Endodermal cell (in vitro differentiated cells): ENCODE measurements around the gene PCNX4. TPM values are rescaled to one million over a fixed set of nuclear protein-coding genes. Genes with fewer than 3 reads are reported as not detected.

Experiments used
- DNase-seq: peaks from one replicate; pipeline ENCODE4 v3.0.0-alpha.2; 2017
- H3K27ac ChIP-seq: 2 replicates; pipeline ENCODE4 v1.5.1; 2013; ENCODE audit warnings: mild to moderate bottlenecking, low read depth, low read length, moderate library complexity
- H3K27me3 ChIP-seq: 2 replicates; pipeline ENCODE4 v1.6.1; 2013; ENCODE audit warnings: mild to moderate bottlenecking, low read length, moderate library complexity; ENCODE audit not compliant: insufficient read depth, control insufficient read depth, poor library complexity, severe bottlenecking
- H3K36me3 ChIP-seq: 2 replicates; pipeline ENCODE4 v1.7.0; 2013; ENCODE audit warnings: mild to moderate bottlenecking, low read length, moderate library complexity; ENCODE audit not compliant: control insufficient read depth, insufficient read depth
- H3K4me1 ChIP-seq: one replicate; pipeline ENCODE4 v1.7.0; 2013; ENCODE audit warnings: low read length; ENCODE audit not compliant: control insufficient read depth, insufficient read depth
- H3K4me3 ChIP-seq: 2 replicates; pipeline ENCODE4 v1.5.1; 2013; ENCODE audit warnings: mild to moderate bottlenecking, low read length, moderate library complexity
- H3K9ac ChIP-seq: 2 replicates; pipeline ENCODE4 v1.6.1; 2013; ENCODE audit warnings: mild to moderate bottlenecking, low read length, moderate library complexity; ENCODE audit not compliant: poor library complexity, severe bottlenecking; ENCODE audit errors: extremely low read depth
- H3K9me3 ChIP-seq: 2 replicates; pipeline ENCODE4 v1.6.1; 2013; ENCODE audit warnings: mild to moderate bottlenecking, low read length, moderate library complexity; ENCODE audit not compliant: control insufficient read depth
- H3K27ac Mint-ChIP-seq: 2 replicates; pipeline ENCODE4 v1.8.0; 2020; ENCODE audit warnings: mixed read lengths
- H3K27me3 Mint-ChIP-seq: 2 replicates; pipeline ENCODE4 v1.8.0; 2021; ENCODE audit warnings: mild to moderate bottlenecking, mixed read lengths; ENCODE audit not compliant: insufficient read depth
- H3K36me3 Mint-ChIP-seq: 2 replicates; pipeline ENCODE4 v1.8.0; 2020; ENCODE audit warnings: low read depth, mixed read lengths
- H3K4me1 Mint-ChIP-seq: 2 replicates; pipeline ENCODE4 v1.8.0; 2020; ENCODE audit warnings: mixed read lengths
- H3K4me3 Mint-ChIP-seq: 2 replicates; pipeline ENCODE4 v1.8.0; 2020; ENCODE audit warnings: mild to moderate bottlenecking, moderate library complexity, mixed read lengths
- H3K9me3 Mint-ChIP-seq: 2 replicates; pipeline ENCODE4 v1.8.0; 2020; ENCODE audit warnings: mild to moderate bottlenecking, mixed read lengths
- WGBS, 2 experiments: methylation state at CpG; one replicate each; pipeline versions ENCODE4 v1.1.5 to v1.1.7; 2013; ENCODE audit warnings: missing lambda C conversion rate in 2 of 2, mixed read lengths in 1 of 2; ENCODE audit not compliant: insufficient coverage in 1 of 2, insufficient read length in 1 of 2; 5-methylcytosine and 5-hydroxymethylcytosine counted together
- total RNA-seq, 2 donors: library from RNA; stranded (reverse); fragmentation: NEBNext Ultra II Directional in 1 of 2; extraction: Animal tissue kit (Norgen Biotek cat#: 25700) in 1 of 2; gene quantifications; 2 replicates in 1 of 2; 3 replicates in 1 of 2; pipeline ENCODE4 v1.2.1, GENCODE V29; 2021
- TF ChIP-seq, protein P1 (sequence below): fragments of 200-600 bp; sonication (generic); conservative IDR thresholded peaks from 2 replicates; pipeline ENCODE4 v1.5.0; 2021; ENCODE audit warnings: antibody characterized with exemption, mild to moderate bottlenecking

Gene PCNX4
- total RNA-seq, 2 donors from 2014 or later: 61.1 to 74.3 TPM

DNA sequence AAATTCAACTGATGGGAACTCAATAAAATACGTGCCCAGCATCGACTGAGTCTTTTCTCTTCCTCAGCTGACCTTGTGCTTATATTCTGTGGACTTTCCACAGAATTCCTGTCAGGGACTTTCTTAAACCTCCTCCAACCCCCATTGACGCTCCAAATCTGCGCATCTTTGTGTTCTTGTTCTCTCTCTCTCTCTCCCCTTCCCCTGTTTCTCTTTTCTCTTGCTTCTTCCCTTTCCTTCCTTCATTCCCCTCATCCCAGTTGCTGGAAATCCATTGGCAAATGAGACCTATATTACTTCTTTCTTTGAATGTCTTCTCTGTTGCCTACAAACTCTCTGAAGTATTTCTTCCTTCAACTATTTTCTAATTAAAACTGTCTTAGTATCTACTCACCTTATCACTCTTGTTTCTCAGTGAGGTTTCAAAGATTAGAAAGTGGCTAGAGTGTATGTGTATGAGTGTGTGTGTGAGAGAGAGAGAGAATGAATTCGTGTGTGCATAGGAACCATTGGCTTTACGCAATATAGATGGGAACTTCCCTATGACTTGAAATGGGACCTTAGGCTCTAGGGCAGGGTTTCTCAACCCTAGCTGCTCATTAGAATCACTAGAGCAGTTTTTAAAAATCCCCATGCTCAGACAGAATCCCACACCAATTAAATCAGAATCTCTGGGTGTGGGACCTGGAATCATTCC is 115.3 kb downstream of the PCNX4 start:
- Histone ChIP-seq H3K4me3 (no peak overlapping the region), H3K36me3 (no peaks in the 10 kb centered on the region), H3K4me1 (no peaks in the 10 kb centered on the region), H3K27ac (no peak overlapping the region), H3K9ac (no peak overlapping the region), H3K9me3 (no peaks in the 10 kb centered on the region), H3K27me3 (no peaks in the 10 kb centered on the region)
- peaks cover 3% of the 10 kb centered on the region for H3K27me3 Mint-ChIP-seq
- peaks cover 16% of the 10 kb centered on the region for H3K4me1 Mint-ChIP-seq
- no peak overlapping the region for H3K27ac Mint-ChIP-seq
- H3K9me3 Mint-ChIP-seq: no peaks in the 10 kb centered on the region
- H3K36me3 Mint-ChIP-seq: no peaks in the 10 kb centered on the region
- H3K4me3 Mint-ChIP-seq: no peak overlapping the region
- DNase-seq: no peak
- WGBS, 2 experiments: 93 to 95% methylated on average over 5 to 6 of the region's 6 CpGs
- TF ChIP-seq, protein P1, sequence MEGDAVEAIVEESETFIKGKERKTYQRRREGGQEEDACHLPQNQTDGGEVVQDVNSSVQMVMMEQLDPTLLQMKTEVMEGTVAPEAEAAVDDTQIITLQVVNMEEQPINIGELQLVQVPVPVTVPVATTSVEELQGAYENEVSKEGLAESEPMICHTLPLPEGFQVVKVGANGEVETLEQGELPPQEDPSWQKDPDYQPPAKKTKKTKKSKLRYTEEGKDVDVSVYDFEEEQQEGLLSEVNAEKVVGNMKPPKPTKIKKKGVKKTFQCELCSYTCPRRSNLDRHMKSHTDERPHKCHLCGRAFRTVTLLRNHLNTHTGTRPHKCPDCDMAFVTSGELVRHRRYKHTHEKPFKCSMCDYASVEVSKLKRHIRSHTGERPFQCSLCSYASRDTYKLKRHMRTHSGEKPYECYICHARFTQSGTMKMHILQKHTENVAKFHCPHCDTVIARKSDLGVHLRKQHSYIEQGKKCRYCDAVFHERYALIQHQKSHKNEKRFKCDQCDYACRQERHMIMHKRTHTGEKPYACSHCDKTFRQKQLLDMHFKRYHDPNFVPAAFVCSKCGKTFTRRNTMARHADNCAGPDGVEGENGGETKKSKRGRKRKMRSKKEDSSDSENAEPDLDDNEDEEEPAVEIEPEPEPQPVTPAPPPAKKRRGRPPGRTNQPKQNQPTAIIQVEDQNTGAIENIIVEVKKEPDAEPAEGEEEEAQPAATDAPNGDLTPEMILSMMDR: no peak

DNA sequence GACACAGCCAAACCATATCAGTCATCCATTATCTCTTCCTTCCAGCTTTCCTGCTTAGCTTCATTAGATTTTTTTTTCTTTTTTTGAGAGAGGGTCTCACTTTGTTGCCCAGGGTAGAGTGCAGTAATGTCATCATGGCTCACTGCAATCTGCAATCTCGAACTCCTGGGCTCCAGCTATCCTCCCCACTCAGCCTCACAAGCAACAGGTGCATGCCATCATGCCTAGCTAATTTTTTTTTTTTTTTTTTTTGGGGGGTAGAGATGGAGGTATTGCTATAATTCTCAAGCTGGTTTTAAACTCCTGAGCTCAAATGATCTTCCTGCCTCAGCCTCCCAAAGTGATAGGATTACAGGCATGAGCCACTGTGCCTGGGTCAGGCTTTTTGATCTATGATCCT is 119.0 kb downstream of the PCNX4 start:
- no peak overlapping the region for H3K4me3 Mint-ChIP-seq

GRCh38 chr14:60211153-60211552 is 119.4 kb downstream of the PCNX4 start:
- H3K4me3 ChIP-seq: no peak overlapping the region
- Mint-ChIP-seq H3K27me3 (no peaks in the 10 kb centered on the region), H3K36me3 (no peaks in the 10 kb centered on the region)

More for the DNA sequence above, 119.0 kb downstream of the PCNX4 start:
- Histone ChIP-seq H3K27me3 (no peaks in the 10 kb centered on the region), H3K9me3 (no peaks in the 10 kb centered on the region), H3K36me3 (no peaks in the 10 kb centered on the region), H3K27ac (no peak overlapping the region), H3K4me3 (no peak overlapping the region), H3K4me1 (no peaks in the 10 kb centered on the region), H3K9ac (no peak overlapping the region)
- no peaks in the 10 kb centered on the region for H3K27me3 Mint-ChIP-seq
- DNase-seq: no peak
- TF ChIP-seq, protein P1: no peak
- H3K4me1 Mint-ChIP-seq: peaks cover 6% of the 10 kb centered on the region
- no peaks in the 10 kb centered on the region for H3K9me3 Mint-ChIP-seq
- no peaks in the 10 kb centered on the region for H3K36me3 Mint-ChIP-seq
- no peak overlapping the region for H3K27ac Mint-ChIP-seq
- WGBS, 2 experiments: 89% methylated on average over 1 of the region's 1 CpG; no CpG with 5 or more reads in 1 of the 2 experiments

More at GRCh38 chr14:60211153-60211552, 119.4 kb downstream of the PCNX4 start:
- H3K36me3 ChIP-seq: no peaks in the 10 kb centered on the region
- H3K27ac ChIP-seq: no peak overlapping the region
- no peak overlapping the region for H3K9ac ChIP-seq
- Mint-ChIP-seq H3K9me3 (no peaks in the 10 kb centered on the region), H3K4me3 (no peak overlapping the region), H3K4me1 (peaks cover 9% of the 10 kb centered on the region), H3K27ac (no peak overlapping the region)
- 74% methylated on average over 3 of the region's 3 CpGs; no CpG with 5 or more reads in 1 of the 2 experiments for WGBS, 2 experiments
- H3K27me3 ChIP-seq: no peaks in the 10 kb centered on the region
- no peak for DNase-seq
- no peaks in the 10 kb centered on the region for H3K4me1 ChIP-seq
- TF ChIP-seq, protein P1: no peak
- no peaks in the 10 kb centered on the region for H3K9me3 ChIP-seq
